T-helper 1 cell (primary cell): ENCODE measurements around the gene PICK1.
"Not testable (repeated sequence)": the region's sequence is repeated elsewhere in the genome, so short reads cannot be mapped to it uniquely, and the experiment has no call there.

ENCODE experiments used
- DNase-seq, 5 donors: peaks; one replicate each; pipeline ENCODE4 v3.0.0-alpha.2; 2012 to 2020

PICK1 gene

GRCh38 chr22:38030311-38031133 is 26.7 kb upstream of the PICK1 start:
- no peak for DNase-seq

GRCh38 chr22:38031491-38031890 is 25.7 kb upstream of the PICK1 start:
- no peak for DNase-seq

DNA sequence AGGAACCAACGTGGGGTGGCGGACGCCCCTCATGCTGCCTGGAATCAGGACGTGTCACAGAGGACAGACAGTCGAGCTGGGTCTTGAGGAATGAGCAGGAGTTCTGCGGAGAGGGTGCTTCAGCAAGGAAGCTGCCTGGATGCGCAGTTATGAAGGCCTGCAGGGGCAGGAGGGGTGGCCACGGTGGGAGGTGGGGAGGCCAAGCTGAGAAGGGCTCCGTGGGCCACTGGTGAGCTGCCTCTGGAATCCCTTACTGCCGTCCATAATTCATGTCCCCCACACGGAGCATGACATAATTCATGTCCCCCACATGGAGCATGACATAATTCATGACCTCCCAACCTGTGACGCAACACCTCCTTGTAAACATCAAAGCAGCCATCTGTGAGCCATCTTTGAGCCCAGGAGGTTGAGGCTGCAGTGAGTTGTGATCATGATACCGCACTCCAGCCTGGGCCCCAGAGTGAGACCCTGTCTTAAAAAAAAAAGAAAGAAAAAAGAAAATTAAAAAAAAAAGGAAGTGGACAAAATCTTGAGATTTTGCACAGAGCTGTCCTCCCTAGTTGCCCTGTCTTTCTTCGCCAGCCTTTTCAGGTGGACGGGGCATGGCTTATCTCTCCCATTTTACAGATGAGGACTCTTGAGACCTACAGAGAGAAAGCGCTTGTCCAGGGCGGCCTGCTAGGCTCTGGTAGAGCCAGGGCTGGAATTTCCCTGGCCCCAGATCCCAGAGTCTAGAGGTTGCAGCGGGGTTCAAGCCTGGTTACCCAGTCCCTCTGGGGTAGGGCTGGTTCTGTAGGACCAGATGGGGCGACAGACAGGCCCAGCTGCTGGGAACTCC is 24.3 kb upstream of the PICK1 start:
- DNase-seq = no peak

- no peak for DNase-seq
These were observed 23.5 kb upstream of the PICK1 start for GRCh38 chr22:38033522-38034277.

- DNase-seq = no peak
These were observed 22.8 kb upstream of the PICK1 start for GRCh38 chr22:38034278-38034882.

DNA sequence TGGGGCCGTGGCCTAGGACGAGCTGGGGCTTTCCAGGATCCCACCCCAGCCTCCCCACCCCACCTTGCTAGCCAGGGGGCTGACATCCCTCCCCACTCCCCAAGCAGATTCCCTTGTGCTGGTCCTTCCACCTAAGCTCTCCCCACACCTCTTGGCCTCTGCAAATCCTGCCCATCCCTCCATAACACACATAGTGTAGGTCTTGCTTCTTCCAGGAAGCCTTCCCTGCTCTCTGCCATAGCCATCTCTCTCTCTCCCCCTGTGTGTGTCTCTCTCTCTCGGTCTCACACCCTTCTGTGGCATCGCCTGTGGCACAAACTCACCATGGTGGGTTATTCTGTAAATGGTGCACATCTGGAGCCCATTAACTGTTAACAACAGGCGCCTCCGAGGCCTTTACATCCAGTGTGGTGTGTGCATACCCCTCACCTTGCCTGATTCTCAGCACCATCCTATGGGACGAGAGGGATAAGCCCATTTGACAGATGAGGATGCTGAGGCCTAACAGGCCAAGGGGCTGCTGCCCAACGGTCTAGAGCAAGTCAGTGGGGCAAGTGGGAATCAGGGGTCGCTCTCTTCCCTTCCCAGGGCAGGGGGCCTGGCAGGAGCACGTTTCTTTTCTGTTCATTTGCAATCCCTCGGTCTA is 22.2 kb upstream of the PICK1 start:
- no peak for DNase-seq

DNA sequence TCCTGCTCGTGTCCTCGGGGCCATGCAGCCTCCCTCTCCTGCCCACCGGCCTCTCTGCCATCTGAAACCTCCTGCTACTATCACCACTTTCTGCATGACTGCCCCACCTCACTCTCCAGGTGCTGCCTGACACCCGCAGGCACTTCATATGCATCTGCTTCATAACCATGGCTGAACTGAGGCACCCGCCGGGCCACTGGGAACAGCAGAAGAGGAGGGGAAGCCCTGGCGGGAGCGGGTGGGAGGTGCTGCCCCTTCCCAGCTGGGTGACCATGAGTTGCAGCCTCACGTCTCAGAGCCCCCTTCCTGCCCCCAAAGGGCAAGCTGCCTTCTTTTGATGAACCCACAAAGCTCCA is 21.7 kb upstream of the PICK1 start:
- DNase-seq = no peak

DNA sequence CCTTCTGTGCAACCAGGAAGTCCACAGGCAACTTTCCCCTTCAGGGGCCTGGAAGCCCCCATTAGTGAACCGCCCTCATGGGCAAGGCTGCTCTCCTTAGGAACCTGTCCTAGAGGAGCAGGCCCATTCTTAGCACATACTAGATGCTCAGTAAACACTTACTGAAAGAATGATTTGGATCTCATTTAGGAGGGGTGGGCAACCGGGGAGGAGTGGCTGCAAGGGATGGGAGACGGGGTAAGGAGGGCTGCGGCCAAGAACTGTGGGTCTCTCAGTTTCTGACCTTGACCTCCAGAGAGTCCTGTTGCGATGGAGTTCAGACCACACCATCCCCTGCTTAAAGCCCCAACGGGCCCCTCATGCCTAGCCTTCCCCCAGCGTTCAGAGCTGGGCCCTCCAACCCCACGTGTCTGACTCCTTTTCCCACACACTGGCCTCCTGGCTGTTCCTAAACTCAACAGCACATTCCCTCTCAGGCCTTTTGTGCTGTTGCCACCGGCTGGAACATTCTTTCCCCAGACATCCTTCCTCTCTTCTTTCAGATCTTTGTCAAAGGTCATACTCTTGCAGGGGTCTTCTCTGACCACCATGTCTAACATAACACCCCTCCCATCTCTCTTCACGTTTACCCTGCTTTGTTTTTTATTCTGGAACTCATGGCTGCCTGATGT is 20.7 kb upstream of the PICK1 start:
- no peak for DNase-seq

- not testable (repeated sequence) for DNase-seq
These were observed 19.6 kb upstream of the PICK1 start for GRCh38 chr22:38037367-38038150.

GRCh38 chr22:38038426-38038825 is 18.8 kb upstream of the PICK1 start:
- no peak for DNase-seq

- no peak for DNase-seq
These were observed 18.1 kb upstream of the PICK1 start for GRCh38 chr22:38038890-38039812.

GRCh38 chr22:38040953-38041759 is 16.0 kb upstream of the PICK1 start:
- DNase-seq = no peak

- no peak for DNase-seq
These were observed 15.3 kb upstream of the PICK1 start for GRCh38 chr22:38041760-38042487.

GRCh38 chr22:38042488-38042790 is 14.8 kb upstream of the PICK1 start:
- DNase-seq = no peak

DNA sequence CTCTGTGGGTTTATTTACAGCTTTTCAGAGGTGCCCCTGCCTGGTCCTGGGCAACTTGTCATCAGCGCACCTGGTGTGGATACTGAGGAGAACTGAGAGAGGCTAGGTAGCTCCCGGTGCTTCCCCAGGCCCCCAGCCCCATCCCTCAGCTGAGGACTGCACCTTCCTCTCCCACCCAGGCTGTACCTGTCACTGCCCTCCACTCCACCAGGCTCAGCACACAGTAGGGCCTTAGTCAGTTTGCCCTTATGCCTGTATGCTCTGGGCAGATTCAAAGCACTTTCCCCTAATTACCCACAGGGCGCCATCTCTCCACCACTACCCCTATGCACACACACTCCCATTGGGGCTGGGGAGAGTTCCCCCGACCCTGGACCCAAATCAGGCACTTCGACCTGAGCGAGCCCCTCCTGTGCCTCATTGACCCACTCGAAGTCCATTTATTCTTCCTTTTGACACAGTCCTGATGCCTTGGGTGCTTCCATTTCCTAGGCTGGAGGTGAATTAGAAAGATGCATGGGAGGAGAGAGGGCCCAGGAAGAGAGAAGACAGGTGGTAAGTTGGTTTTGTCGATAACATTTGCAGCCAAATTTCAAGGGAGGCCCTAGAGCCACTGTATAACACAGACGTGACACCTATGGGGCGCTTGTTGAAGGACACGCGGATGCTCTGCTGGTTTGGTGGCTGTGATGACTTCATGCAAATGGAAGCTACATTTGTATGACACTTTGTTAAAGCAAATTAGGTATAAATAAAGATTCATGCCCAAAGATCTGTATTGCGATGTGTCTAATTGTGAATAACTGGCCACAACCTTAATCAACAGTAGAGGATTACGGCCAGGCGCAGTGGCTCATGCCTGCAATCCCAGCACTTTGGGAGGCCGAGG is 13.8 kb upstream of the PICK1 start:
- no peak for DNase-seq

GRCh38 chr22:38046070-38046748 is 11.0 kb upstream of the PICK1 start:
- no peak for DNase-seq
